HG03354 (cell line): ENCODE data around the gene SRD5A1.

Experiments used
- ATAC-seq: cut with Tn5 transposase; IDR thresholded peaks from one replicate; pipeline ENCODE4 v1.9.1; 2021; ENCODE audit warnings: mild to moderate bottlenecking; ENCODE audit not compliant: unreplicated experiment, poor library complexity, severe bottlenecking

SRD5A1 gene

GRCh38 chr5:6710070-6710469 is 76.8 kb downstream of the SRD5A1 start:
- no peak for ATAC-seq

GRCh38 chr5:6710551-6711318 is 77.5 kb downstream of the SRD5A1 start:
- no peak for ATAC-seq

- ATAC-seq: peak; percentile 29
These were observed 78.3 kb downstream of the SRD5A1 start for GRCh38 chr5:6711409-6712141.

- ATAC-seq: peak; percentile 21
These were observed 78.9 kb downstream of the SRD5A1 start for GRCh38 chr5:6712142-6712576.

- peak; percentile 69 for ATAC-seq
These were observed 79.5 kb downstream of the SRD5A1 start for GRCh38 chr5:6712577-6713273.

- peak; percentile 28 for ATAC-seq
These were observed 80.3 kb downstream of the SRD5A1 start, which contains the start of gene TENT4A for GRCh38 chr5:6713274-6714225. Gene TENT4A (plus strand): TSS chr5:6713432. CDS start chr5:6713984, 552 bp downstream.

- ATAC-seq: no peak
These were observed 81.2 kb downstream of the SRD5A1 start for GRCh38 chr5:6714226-6715041.

GRCh38 chr5:6715271-6715670 is 82.0 kb downstream of the SRD5A1 start:
- ATAC-seq: no peak

GRCh38 chr5:6715758-6716628 is 82.8 kb downstream of the SRD5A1 start:
- ATAC-seq: no peak

- ATAC-seq: no peak
These were observed 83.4 kb downstream of the SRD5A1 start for GRCh38 chr5:6716629-6717149.

GRCh38 chr5:6717247-6717646 is 84.0 kb downstream of the SRD5A1 start:
- no peak for ATAC-seq

- ATAC-seq: no peak
These were observed 84.4 kb downstream of the SRD5A1 start for GRCh38 chr5:6717687-6718086.

GRCh38 chr5:6718161-6718681 is 85.0 kb downstream of the SRD5A1 start:
- no peak for ATAC-seq

GRCh38 chr5:6718718-6719117 is 85.5 kb downstream of the SRD5A1 start:
- no peak for ATAC-seq

- ATAC-seq: no peak
These were observed 86.2 kb downstream of the SRD5A1 start for GRCh38 chr5:6719417-6719816.

GRCh38 chr5:6719896-6720560 is 86.8 kb downstream of the SRD5A1 start:
- no peak for ATAC-seq

GRCh38 chr5:6720561-6720921 is 87.3 kb downstream of the SRD5A1 start:
- ATAC-seq: no peak
